Measurements from ENCODE around the gene MYH6. TPM values are rescaled to one million over a fixed set of nuclear protein-coding genes. Genes with fewer than 3 reads are reported as not detected.

Gene MYH6
- polyA plus RNA-seq, 1 experiment: not detected

GRCh38 chr14:23371865-23372264 lies 36.2 kb downstream of the MYH6 start:
- CTCF ChIA-PET: no interaction called here
- Histone ChIP-seq H3K27ac (ENCODE audit: low read depth, low read length) (no peak overlapping the region), H3K9me3 (ENCODE audit: control insufficient read depth, insufficient read depth, low read length) (no peaks in the 10 kb centered on the region), H3K27me3 (ENCODE audit: control insufficient read depth, insufficient read depth, low read length) (peaks cover 26% of the 10 kb centered on the region), H3K4me3 (ENCODE audit: low read depth, low read length) (no peak overlapping the region)
- POLR2A ChIA-PET: no interaction called here
- no peak for TF ChIP-seq CTCF (IDR thresholded peaks at IDR 0.05; ENCODE audit: low read depth, low read length)
- DNase-seq (ENCODE audit: low read depth, low spot score): no peak

- H3K27me3 ChIP-seq (ENCODE audit: control insufficient read depth, insufficient read depth, low read length): peaks cover 25% of the 10 kb centered on the region
- H3K27ac ChIP-seq (ENCODE audit: low read depth, low read length): no peak overlapping the region
- CTCF ChIA-PET: interaction anchor here (0.7 to 6.1 kb wide), 2 partner anchors 9 to 249 kb away, joined by 4 to 48 read pairs; no protein-coding TSS in a partner anchor
- TF ChIP-seq CTCF (IDR thresholded peaks at IDR 0.05; ENCODE audit: low read depth, low read length): no peak
- no peak overlapping the region for H3K4me3 ChIP-seq (ENCODE audit: low read depth, low read length)
- H3K9me3 ChIP-seq (ENCODE audit: control insufficient read depth, insufficient read depth, low read length): no peaks in the 10 kb centered on the region
- no peak for DNase-seq (ENCODE audit: low read depth, low spot score)
- POLR2A ChIA-PET: interaction anchor here (0.5 kb wide), 1 partner anchor 218 kb away, joined by 3 read pairs; no protein-coding TSS in a partner anchor
Measured at GRCh38 chr14:23370221-23370620, 37.9 kb downstream of the MYH6 start.

GRCh38 chr14:23366426-23366921 lies 41.6 kb downstream of the MYH6 start:
- ChIA-PET CTCF (interaction anchor here (0.6 to 6.1 kb wide), 2 partner anchors 13 to 15 kb away, joined by 3 to 48 read pairs; no protein-coding TSS in a partner anchor), POLR2A (interaction anchor here (0.8 to 1.6 kb wide), 3 partner anchors 14 to 44 kb away, joined by 3 to 10 read pairs (median 3); partner anchors contain the start of gene SLC22A17)
- Histone ChIP-seq H3K9me3 (ENCODE audit: control insufficient read depth, insufficient read depth, low read length) (no peaks in the 10 kb centered on the region; the same call in 1 of the 2 replicates), H3K27me3 (ENCODE audit: control insufficient read depth, insufficient read depth, low read length) (peaks cover 16% of the 10 kb centered on the region), H3K4me3 (ENCODE audit: low read depth, low read length) (peak overlapping the region; percentile 69), H3K27ac (ENCODE audit: low read depth, low read length) (peak overlapping the region; percentile 68)
- no peak for TF ChIP-seq CTCF (IDR thresholded peaks at IDR 0.05; ENCODE audit: low read depth, low read length)
- DNase-seq (ENCODE audit: low read depth, low spot score): peak; percentile 24

GRCh38 chr14:23365732-23366425 lies 42.2 kb downstream of the MYH6 start:
- H3K27ac ChIP-seq (ENCODE audit: low read depth, low read length): peak overlapping the region; percentile 70
- H3K27me3 ChIP-seq (ENCODE audit: control insufficient read depth, insufficient read depth, low read length): peaks cover 10% of the 10 kb centered on the region
- no peak for DNase-seq (ENCODE audit: low read depth, low spot score)
- no peaks in the 10 kb centered on the region; the same call in 1 of the 2 replicates for H3K9me3 ChIP-seq (ENCODE audit: control insufficient read depth, insufficient read depth, low read length)
- H3K4me3 ChIP-seq (ENCODE audit: low read depth, low read length): peak overlapping the region; percentile 69
- ChIA-PET POLR2A (interaction anchor here (0.8 to 1.6 kb wide), 3 partner anchors 13 to 43 kb away, joined by 3 to 10 read pairs (median 3); partner anchors contain the start of gene SLC22A17), CTCF (interaction anchor here (6.1 kb wide), 1 partner anchor 13 kb away, joined by 48 read pairs; no protein-coding TSS in a partner anchor)
- no peak for TF ChIP-seq CTCF (IDR thresholded peaks at IDR 0.05; ENCODE audit: low read depth, low read length)
